CD4-positive, alpha-beta T cell treated with Interleukin-21 for 1 hour (primary cell): ENCODE measurements around the gene SCNM1.
A peak's percentile ranks its signal among the peaks of the same experiment; 100 is the strongest.

Experiments used
- DNase-seq: peaks from one replicate; pipeline ENCODE4 v3.0.0-alpha.2; 2020

The SCNM1 gene, protein sequence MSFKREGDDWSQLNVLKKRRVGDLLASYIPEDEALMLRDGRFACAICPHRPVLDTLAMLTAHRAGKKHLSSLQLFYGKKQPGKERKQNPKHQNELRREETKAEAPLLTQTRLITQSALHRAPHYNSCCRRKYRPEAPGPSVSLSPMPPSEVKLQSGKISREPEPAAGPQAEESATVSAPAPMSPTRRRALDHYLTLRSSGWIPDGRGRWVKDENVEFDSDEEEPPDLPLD

DNA sequence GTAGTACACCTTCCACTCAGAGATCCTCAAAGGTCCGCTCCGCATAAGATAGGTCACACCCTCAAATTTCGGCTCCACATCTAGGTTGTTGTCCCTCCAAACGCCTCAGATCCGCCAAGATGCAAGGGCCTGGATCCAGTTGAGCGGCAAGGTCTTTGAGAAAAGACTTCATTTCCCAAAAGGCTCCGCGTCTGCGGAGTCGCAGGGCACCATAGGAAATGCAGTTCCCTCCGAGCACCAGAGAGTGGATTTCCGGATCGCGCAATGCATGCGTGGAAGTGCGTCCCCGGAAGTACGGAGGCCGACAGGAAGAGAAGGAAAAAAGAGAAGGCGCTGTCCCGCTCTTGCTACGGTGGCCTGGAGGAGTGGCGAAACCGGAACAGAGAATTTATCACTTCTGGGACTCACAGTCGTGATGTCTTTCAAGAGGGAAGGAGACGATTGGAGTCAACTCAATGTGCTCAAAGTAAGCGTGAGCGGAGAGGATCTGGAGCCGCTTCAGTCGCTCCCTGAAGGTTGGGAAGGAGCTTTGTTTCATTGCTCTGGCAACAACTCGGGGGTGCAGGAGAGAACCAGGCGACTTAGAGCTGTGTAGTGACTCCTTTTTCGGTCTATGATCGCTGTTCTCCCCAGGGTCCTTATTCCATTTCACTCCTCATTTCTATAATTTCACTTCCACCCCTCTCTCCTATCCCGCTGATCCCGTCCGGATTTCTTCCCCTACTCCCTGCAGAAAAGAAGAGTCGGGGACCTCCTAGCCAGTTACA is at the start of gene SCNM1, which contains the start of gene LYSMD1:
TSS of gene SCNM1 (plus strand) at position 407 of the 767 bp plus-strand sequence. CDS start at position 416, 9 bp downstream.
TSS of gene LYSMD1 (minus strand) at position 165 of the 767 bp plus-strand sequence. CDS start 644 bp downstream, outside the sequence.
- peak; percentile 98 for DNase-seq

DNA sequence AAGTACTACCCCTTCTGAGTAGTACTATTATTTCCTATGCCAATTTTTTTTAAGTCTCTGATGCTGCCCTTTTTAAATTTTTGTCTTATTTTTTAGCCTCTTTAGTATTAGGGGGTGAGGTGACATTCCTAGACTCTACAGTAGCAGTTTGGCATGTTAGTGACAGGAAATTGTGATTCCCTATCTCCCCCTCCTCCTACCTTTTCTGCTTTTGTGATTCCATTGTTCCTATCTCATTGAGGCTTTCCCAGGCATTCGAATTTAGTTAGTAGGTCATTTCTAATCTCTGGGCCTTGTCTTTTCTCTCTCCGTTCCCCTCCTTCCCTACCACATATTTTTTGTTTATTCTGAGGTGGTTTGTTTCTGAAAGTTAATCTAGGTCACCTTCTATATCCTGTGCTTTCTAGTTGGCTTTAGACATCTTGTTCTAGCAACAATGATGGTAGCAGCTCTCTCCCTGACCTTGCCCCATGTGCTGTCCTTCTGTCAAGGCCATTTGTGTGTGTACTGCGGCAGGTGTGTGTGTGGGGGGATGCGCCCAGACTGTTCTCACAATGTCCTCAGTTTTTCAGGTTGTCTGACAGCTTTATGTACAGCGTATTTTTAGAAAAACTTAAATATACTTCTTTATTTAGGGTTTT is 41.1 kb upstream of the SCNM1 start:
- DNase-seq, result no peak

DNA sequence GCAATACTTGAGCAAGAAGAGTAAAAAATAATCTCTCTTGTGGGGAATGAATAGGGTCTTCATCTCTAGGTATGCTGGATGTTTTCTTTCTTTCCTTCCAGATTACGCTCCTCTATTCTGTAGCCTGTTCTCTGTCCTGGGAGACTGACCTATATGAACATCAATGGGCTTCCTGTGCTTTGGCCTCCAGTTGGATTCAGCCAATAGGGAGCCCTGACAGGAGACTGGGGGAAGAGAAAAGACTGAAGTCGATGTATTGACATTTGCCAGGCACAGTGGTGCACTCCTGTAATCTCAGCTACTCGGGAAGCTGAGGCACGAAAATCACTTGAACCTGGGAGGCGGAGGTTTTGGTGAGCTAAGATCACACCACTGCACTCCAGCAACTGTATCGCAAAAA is 37.1 kb upstream of the SCNM1 start:
- no peak for DNase-seq

DNA sequence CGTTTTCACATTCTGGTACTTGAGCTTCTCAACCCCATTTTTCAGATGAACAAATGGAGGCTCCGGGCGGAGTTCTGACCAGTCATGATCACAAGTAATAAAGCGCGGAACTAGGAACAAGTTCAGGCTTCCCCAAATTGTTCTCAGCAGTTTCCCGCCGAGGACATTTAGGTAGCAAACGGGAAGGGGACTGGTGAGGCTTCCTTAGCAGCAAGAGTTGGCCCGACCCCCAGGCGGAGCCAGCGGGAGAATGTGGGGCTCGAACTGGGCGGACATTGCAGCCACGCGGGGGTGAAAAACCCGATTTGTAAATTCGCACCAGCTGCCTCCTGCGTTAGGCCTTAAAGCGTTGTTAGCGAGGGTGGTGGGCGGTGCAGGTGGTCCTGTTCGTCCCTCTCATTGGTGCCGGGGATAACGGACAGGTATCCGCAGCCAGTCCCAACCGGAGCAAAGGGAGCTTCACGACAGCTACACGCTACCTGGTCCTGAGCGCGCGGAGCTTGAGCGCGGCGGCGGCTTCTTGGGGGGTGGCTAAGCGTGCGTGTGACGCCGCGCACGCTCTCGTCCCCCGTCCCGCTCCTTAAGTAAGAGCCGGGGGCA is 34.9 kb upstream of the SCNM1 start:
- peak; percentile 80 for DNase-seq

DNA sequence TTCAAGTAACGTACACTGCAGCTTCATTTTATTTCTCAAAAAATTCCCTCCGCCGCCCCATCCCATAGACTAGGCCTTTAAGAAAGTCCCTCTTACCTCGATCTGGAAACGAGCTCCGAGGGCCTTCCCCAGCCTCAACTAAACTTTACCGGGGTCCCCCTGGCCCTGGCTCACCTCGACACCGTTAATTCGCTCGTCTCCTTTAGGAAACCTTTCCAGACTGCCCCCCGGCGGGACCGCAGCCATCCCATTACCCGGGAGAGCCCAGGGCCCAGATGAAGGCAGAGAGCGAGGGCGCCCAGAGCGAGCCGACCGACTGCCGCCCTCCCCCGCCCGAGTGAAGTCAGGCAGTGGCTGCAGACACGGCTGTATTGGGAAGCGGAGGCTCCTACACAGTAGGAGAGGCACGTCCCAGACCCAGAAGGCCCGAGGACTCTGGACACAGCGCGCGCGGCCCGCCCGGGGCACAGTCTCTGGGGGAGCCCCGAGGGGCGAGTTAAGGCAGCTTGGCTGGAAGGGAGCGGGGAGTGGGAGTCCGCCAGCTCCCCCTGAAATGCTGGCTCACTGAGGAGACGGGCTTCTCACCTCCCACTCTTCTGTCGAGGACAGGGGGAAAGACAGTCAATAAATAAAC is 34.1 kb upstream of the SCNM1 start:
- DNase-seq, result no peak

DNA sequence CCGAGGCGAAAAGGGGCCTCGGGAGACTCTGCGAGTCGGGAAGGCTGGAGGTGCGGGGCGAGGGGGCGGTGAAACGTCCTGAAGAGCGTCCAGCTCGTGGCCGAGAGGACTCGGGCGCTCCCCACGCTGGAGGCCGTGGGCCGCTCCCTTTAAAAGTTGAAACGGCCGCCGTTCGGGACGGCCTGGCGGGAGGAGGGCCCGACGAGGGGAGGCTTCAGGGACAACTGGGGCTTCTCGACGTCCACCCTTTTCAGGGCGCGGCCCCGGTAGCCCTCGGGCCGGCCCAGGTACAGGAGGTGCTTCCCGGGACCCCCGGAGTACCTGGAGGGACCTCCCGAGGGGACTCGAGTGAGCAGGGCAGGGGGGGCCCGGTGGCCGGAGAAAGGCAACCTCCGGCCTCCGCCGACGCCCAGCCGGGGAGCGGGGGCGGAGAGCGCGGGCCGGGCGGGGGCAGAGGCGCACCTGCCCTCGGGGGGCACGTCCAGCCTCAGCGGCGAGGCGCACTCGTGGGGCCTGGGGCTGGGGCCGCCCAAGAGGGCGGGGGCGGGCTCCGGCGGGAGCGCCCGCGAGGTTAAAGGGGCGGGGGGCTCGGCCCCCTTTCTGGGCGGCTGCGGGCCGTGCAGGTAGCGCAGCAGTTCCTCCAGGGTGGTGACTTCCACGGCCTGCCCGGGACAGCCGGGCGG is 33.5 kb upstream of the SCNM1 start:
- no peak for DNase-seq

DNA sequence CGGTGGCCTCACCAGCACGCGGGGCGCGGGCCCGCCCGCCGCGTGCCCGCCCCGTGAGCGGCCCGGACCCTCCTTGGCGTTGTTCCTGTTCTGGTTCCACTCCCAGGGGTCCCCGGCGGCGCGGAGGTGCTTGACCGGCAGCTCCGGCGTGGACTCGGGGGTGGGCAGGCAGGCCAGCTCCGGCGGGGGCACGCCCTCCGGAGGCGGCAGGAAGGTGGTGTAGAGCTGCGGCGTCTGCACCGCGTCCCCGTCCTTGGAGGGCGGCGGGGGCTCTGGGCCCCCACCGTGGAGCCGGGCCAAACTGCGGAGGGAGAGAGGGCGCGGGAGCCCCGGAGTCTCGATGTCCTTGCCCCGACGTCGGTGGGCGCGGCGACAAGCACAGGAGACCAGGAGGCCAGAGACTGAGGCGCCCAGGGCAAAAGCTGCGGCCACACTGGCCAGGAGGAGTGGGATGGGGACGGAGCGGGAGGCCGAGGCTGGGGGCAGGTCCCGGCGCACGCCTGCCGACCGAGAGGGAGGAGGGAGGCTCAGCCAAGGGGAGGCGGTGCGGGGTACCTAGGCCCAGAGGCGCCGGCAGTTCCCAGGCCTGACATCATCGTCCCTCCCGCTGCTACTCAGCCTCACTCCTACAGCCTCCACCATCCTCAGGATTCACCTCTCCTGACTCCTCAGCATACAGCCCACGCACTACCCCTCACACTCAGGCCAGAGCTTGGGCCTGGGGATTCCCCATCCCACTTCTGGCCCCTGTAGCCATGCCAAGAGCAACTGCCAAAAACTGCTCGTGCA is 32.7 kb upstream of the SCNM1 start:
- no peak for DNase-seq

DNA sequence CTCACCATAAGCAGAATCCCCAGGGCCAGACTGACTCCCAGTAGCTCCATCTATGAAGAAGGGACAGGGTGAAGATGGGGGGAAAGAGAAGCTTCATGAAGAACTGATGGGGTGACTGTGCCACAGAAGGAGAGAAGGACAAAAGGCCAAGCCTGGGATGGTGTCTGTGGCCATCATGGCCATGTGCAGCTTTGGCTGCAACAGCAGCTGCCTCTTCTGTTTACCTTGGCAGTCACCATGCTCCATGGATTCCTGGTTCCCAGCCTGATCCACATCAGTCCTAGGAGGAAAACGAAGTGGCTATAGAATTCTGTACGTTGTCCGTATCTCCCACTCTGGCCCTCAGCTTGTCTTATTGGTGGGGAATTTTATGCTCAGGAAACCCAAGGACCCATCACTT is 31.5 kb upstream of the SCNM1 start:
- DNase-seq, result no peak

DNA sequence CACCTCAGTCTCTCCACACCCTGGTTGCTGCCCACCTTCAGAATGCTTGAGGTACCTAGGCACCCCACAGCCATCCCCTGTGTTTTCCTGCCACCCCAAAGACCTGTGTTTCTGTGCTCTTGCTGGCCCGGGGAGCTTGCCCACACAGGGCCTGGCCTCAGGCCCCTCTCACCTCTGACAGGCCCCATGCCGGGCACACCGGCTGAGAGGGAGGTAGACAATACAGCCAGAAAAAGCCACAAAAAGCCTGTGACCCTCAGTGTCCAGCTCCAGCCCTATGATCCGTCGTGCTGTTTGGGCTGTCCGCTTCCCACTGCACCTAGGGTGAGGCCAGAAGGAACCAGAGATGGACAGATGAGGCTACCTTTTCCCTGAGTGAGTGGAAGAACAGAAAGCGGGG is 31.0 kb upstream of the SCNM1 start:
- no peak for DNase-seq

DNA sequence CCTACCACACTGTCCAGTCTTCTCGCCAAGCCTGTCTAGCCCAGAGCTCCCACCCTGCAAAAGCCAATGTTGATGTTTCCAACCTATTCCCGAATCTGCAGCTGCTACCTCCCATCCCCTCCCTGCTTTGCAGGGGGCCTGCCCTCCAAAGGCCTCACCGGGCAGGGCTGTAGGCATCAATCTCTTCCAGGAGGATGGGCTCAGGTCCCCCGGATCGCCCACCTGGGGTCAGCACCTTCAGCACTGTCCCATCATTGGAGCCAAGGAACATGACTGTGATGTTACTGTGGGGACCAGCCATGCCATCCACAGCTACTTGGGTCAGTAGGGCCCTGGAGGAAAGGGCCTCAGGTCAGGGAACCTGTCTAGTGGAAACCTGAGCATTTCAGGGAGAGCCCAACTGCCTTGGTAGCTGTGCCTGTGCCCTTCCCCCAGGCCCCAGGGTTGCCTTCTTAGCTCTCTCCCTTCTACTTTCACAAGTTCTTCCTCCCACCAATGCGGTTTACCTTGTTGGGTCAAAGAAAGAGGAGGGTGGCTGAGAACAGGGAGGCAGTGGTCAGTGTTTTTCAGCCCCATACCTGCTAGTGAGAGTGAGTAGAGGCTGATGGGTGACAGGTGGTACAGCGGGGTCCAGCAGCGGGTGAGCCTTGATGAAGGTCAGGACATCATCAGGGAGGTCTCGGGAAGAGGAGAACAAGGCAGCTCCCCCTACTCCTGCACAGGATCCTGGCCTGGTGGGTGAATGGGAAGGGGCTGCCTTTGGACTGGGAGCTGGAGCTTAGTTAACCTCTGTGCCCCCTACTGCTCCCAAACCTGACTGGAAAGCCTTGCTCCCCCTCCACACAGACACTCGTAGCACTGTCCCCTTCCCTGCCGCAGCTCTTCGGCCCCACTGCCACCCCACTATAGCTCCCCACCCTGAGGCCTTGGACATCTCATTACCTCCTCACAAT is 30.2 kb upstream of the SCNM1 start:
- no peak for DNase-seq

DNA sequence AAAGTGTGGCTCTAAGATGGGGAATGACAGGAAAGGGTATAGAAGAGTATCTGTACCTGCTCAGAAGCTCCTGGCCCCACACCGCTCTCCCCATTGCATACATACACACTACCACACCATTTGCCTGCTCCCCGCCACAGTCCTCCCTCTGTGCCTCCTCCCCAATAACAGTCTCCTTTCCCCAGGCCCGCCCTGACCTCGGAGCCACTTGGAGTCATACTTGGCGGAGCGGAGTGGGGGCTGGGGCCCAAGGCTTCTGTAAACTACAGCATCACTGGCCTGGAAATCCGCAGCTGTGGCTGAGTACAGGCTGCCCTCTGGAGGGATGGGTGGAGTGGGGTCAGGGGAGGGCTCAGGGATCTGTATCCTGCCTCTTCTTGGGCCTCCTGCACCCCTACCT is 28.2 kb upstream of the SCNM1 start:
- DNase-seq, result no peak

DNA sequence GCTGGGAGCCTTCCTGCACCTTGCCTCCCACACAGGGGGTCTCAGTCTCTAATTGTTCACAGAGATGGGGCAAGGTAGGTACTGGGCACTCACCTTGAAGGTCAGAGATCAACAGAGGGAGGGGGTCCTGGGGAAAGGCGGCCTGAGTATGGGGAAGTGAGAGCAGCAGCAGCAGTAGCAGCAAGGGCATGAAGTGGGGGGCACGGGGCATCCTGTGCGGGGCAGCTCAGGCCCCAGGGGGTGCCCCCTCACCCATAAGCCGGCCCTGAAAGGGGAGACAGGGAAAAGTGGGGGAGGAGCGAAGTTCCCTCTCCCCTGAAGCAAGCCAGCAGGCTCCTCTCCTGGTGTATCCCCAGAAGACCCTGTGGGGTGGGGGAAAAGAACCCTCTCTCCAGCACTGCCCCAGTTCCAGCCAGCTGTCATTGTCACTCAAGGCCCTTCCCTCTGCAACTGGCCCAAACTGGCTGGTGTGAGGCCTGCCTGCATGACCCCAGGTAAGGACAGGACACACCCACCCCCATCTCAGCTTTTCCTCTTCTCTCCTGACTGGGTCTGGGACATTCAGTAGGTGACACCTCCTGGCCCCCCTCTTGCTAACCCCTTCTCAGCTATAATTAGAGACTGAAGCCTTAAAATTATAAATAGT is 23.4 kb upstream of the SCNM1 start:
- DNase-seq, result no peak

DNA sequence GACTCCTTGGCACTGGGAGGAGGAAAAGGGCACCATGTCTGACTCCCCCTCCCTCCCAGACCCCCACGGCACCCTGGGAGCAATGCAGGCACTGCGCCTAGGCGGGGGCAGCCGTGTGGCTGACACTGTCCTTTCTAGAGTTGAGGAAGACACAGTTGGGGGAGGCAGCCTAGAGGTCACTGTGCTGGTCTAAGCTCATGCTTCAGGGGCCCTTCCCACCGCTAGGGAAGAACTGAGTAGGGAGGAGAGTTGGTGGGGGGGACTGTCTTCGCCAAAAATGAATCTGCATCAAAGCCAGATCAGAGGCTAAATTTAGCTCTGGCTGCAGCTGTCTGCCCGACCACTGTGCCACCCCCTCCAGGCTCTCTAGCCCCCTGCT is 22.9 kb upstream of the SCNM1 start:
- no peak for DNase-seq

DNA sequence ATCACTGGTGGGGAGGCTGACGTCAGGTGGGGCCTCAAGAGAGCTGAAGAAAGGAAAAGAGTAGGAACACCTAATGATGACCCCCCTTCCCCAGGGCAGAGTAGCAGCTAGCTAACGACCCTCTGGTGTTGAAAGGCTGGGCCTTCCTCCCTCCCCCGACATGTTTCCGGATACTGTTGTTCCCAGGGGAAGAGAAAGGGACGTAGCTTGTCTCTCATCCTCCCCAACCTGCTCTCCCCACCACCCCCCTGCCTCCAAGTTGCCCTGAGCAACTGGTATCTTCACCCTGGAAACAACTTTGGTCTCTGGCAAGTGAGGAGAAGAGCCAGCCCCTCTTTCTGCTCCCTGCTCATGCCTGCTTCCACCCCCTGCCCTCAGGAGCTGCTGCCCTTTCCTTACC is 22.0 kb upstream of the SCNM1 start:
- DNase-seq, result no peak

DNA sequence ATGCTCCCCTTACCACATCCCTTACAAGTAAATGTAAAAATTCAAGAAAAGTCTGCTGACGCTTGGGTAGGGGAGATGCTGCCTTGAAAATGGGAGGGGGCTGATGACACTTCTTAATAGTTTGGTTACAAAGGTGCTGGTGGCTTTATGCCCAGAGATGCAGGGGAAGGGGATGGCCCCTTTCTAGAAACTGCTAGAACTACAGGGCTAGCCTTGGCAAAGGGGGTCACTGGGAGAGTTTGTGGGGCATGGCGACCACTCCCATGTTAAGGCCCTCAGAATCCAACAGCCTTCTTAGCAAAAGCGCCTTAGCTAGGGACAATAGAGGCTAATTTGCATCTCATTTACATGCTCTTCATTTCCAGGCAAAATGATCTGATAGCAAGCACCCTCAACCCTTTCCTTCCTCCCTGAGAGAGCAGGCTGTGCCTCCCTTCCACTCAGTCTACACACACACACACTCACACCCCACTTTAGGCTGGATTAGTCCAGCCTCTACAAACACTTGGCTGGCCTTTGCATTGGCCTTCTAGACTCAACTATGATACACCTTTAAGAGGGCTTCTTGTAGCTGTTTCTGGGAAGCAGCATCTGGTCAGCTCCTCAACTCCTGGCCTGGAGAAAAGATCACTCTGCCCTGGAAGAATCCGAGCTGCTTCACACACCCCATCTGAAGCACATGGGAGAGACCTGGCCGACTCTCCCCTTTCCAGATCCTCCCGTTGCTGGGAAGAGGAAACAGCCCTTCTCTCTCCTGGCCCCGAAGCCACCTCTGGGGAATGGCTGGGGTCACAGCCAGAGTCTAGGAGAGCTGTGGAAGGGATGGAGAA is 21.3 kb upstream of the SCNM1 start:
- DNase-seq, result no peak

DNA sequence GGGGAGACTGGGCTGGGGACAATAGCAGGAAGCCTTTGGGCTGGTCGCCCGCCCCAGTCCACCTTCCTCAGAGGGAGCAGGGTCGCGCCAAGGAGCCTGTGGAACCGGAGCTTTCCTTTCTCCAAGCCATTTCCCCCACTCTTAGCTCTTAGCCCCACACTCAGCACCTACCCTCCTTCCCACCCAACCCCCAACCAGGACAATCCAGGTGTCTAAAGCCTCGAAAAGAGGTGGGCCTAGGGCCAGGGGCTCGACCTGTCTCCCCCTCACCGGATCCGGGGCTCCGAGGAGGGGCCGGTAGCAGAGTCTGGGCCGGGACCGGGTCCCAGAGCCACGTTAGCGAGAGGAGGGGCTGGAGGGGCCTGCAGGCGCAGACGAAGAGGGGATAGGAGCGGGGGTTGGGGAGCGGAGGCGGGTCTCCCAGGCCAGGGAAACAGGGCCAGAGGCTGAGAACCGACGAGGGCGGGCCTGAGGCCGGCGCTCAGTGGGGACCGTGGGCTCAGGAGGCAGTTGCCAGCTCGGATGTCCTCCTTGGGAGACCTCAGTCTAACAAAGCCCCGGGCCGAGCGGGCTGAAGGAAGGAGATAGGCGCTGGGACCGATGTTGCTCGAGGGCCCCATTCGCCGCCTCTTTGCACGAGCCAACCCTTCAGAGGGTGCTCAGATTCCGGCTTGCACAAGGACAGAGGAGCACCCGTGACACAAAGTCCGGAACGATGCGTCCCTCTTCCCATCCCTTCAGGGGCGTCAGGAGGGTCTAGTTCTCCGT is 20.5 kb upstream of the SCNM1 start:
- no peak for DNase-seq

DNA sequence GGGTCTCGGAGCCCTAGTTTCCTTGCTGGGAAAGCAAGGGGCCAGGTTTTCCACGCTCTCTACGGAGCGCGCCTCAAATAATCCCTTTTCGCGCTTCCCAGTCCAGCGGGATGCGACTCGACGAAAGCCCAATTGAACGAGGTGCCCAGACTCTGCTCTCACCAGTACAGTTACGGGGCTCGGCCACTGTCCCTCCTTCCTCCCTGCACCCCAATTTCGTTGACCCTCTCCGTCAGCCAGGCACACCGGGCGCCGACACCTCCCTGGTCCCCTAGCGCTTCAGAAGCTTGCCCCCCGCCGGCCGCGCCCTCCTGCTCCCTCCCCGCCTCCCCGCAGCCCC is 19.9 kb upstream of the SCNM1 start:
- no peak for DNase-seq

DNA sequence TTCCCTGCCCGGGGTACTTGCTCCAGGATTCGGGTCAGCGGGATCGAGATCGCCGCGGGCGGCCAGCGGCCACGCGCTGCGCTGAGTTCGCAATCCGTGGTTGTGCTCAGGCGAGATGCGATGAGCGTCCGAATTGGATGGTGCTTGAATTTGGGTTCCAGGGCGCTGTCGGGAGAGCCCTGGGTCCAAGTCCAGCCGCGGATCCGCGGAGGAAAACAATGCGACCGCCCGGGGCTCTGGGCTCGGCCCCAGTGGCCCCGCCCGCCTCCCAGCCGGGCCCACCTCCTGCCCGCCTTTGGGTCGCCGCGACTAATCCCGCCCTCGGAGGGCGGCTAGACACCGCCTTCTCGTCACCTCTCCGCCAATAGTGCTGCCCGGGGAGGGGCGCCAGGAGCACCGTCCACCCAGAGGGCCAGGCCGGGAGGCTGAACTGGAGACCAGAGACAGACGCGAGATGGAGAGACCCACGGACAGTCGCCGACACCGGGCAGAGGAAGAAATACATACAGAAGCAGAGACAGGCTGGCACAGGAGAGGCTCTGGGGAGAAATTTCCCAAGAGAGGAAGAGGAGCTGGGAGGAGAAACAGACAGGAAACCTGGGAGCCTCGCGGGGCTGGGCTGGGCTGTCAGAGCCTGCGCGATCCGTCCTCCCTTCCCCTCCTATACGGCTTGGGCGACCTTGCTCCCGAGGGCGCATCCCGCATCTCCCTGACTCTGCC is 19.4 kb upstream of the SCNM1 start, which contains the start of gene SEMA6C:
TSS of gene SEMA6C (minus strand) at position 220 of the 720 bp plus-strand sequence. CDS start 4,010 bp downstream, outside the sequence.
- DNase-seq, result peak; percentile 88
